Calu3 (cell line): ENCODE results near the gene PRELID1. TPM values are rescaled to one million over a fixed set of nuclear protein-coding genes. Genes with fewer than 3 reads are reported as not detected.
A peak's percentile ranks its signal among the peaks of the same experiment; 100 is the strongest.

ENCODE experiments used
- BruUV-seq: library from RNA; stranded (reverse); fragments of 400-500 nt; replicated peaks from 2 replicates; lab custom pipeline; 2021; lab: Mats Ljungman, UMichigan
- CTCF ChIA-PET: fragments of 300-600 bp; sonication (Branson Sonifier 250); formaldehyde crosslinking; loops from one replicate; lab custom pipeline; 2022; ENCODE audit warnings: antibody characterized with exemption; lab: Charles Lee
- DNase-seq: peaks from one replicate; pipeline ENCODE4 v3.0.0; 2022
- H3K27ac Mint-ChIP-seq: one replicate; pipeline ENCODE4 v1.8.0; 2022; ENCODE audit warnings: mixed read lengths; ENCODE audit not compliant: unreplicated experiment
- H3K27me3 Mint-ChIP-seq: one replicate; pipeline ENCODE4 v1.8.0; 2022; ENCODE audit warnings: mixed read lengths; ENCODE audit not compliant: unreplicated experiment
- H3K36me3 Mint-ChIP-seq: one replicate; pipeline ENCODE4 v1.8.0; 2022; ENCODE audit warnings: mild to moderate bottlenecking, moderate library complexity, mixed read lengths; ENCODE audit not compliant: insufficient read depth, unreplicated experiment
- H3K4me1 Mint-ChIP-seq: one replicate; pipeline ENCODE4 v1.8.0; 2022; ENCODE audit warnings: mild to moderate bottlenecking, low read depth, mixed read lengths; ENCODE audit not compliant: unreplicated experiment
- H3K4me3 Mint-ChIP-seq: one replicate; pipeline ENCODE4 v1.8.0; 2022; ENCODE audit warnings: mild to moderate bottlenecking, low read depth, moderate library complexity, mixed read lengths; ENCODE audit not compliant: unreplicated experiment
- H3K9me3 Mint-ChIP-seq: one replicate; pipeline ENCODE4 v1.8.0; 2022; ENCODE audit warnings: low read depth, mixed read lengths; ENCODE audit not compliant: unreplicated experiment
- CTCF ChIP-seq: fragments of 200-600 bp; IDR thresholded peaks from one replicate; pipeline ENCODE4 v1.8.0; 2022; ENCODE audit warnings: antibody characterized with exemption; ENCODE audit not compliant: unreplicated experiment
- intact Hi-C: fragments of 100-400 bp; cut with micrococcal nuclease; formaldehyde crosslinking; loops from one replicate; pipeline ENCODE4 v1.10.0; 2022; ENCODE audit not compliant: unreplicated experiment
- total RNA-seq: library from RNA; stranded (reverse); gene quantifications from 2 replicates; pipeline ENCODE4 v1.2.3, GENCODE V29; 2022

The PRELID1 gene
- total RNA-seq, 1 experiment from 2014 or later = 217 TPM

GRCh38 chr5:177297922-177298321 is 5.7 kb upstream of the PRELID1 start:
- no peak for DNase-seq
- Mint-ChIP-seq H3K36me3 (peaks cover 49% of the 10 kb centered on the region), H3K9me3 (no peaks in the 10 kb centered on the region), H3K4me1 (peaks cover 36% of the 10 kb centered on the region), H3K27ac (no peak overlapping the region), H3K27me3 (no peaks in the 10 kb centered on the region), H3K4me3 (no peak overlapping the region)
- TF ChIP-seq CTCF = no peak
- no TSS peak for BruUV-seq
- CTCF ChIA-PET = interaction anchor here (0.6 kb wide), 1 partner anchor 1600 kb away, joined by 3 read pairs; no protein-coding TSS in a partner anchor
- intact Hi-C loops = no loop called here

GRCh38 chr5:177299697-177300096 is 3.9 kb upstream of the PRELID1 start:
- peak overlapping the region; percentile 89 for H3K27ac Mint-ChIP-seq
- CTCF ChIA-PET = interaction anchor here (2.5 kb wide), 1 partner anchor 10 kb away, joined by 10 read pairs; no protein-coding TSS in a partner anchor
- H3K4me1 Mint-ChIP-seq = peaks cover 38% of the 10 kb centered on the region
- no peaks in the 10 kb centered on the region for H3K27me3 Mint-ChIP-seq
- intact Hi-C loops = loop anchor here (5.0 kb wide), 1 partner anchor 187 kb away; no protein-coding TSS in a partner anchor
- no TSS peak for BruUV-seq
- no peak overlapping the region for H3K4me3 Mint-ChIP-seq
- TF ChIP-seq CTCF = no peak
- no peaks in the 10 kb centered on the region for H3K9me3 Mint-ChIP-seq
- DNase-seq = no peak
- H3K36me3 Mint-ChIP-seq = peaks cover 58% of the 10 kb centered on the region

- intact Hi-C loops = loop anchor here (5.0 kb wide), 1 partner anchor 188 kb away; no protein-coding TSS in a partner anchor
- H3K4me1 Mint-ChIP-seq = peaks cover 45% of the 10 kb centered on the region
- no peaks in the 10 kb centered on the region for H3K27me3 Mint-ChIP-seq
- peaks cover 64% of the 10 kb centered on the region for H3K36me3 Mint-ChIP-seq
- CTCF ChIA-PET = interaction anchor here (0.6 to 2.5 kb wide), 2 partner anchors 10 to 63 kb away, joined by 3 to 10 read pairs; no protein-coding TSS in a partner anchor
- peak; percentile 58 for DNase-seq
- peak overlapping the region; percentile 40 for H3K4me3 Mint-ChIP-seq
- TF ChIP-seq CTCF = no peak
- no peaks in the 10 kb centered on the region for H3K9me3 Mint-ChIP-seq
- BruUV-seq = no TSS peak
- H3K27ac Mint-ChIP-seq = peak overlapping the region; percentile 89
Measured at GRCh38 chr5:177300236-177300880, 3.2 kb upstream of the PRELID1 start.

GRCh38 chr5:177300951-177301350 is 2.6 kb upstream of the PRELID1 start:
- Mint-ChIP-seq H3K27ac (peak overlapping the region; percentile 89), H3K4me1 (peaks cover 51% of the 10 kb centered on the region), H3K36me3 (peaks cover 69% of the 10 kb centered on the region), H3K4me3 (no peak overlapping the region), H3K9me3 (no peaks in the 10 kb centered on the region), H3K27me3 (no peaks in the 10 kb centered on the region)
- intact Hi-C loops = loop anchor here (5.0 kb wide), 1 partner anchor 189 kb away; no protein-coding TSS in a partner anchor
- TF ChIP-seq CTCF = no peak
- no peak for DNase-seq
- no TSS peak for BruUV-seq
- CTCF ChIA-PET = interaction anchor here (0.6 to 2.5 kb wide), 9 partner anchors 9 to 214 kb away, joined by 3 to 10 read pairs (median 5); partner anchors contain the start of gene FGFR4
